ENCODE measurements around the gene PGM3.
A peak's percentile ranks its signal among the peaks of the same experiment; 100 is the strongest.
"Not testable (repeated sequence)": the region's sequence is repeated elsewhere in the genome, so short reads cannot be mapped to it uniquely, and the experiment has no call there.

PGM3 gene

GRCh38 chr6:83192871-83193746, at the start of gene PGM3, which contains the start of gene RWDD2A:
PGM3 (minus strand) TSS chr6:83193265; CDS start chr6:83191012, 2,253 bp downstream.
RWDD2A (plus strand) TSS chr6:83193357; CDS start chr6:83194452, 1,095 bp downstream.
- peak; percentile 87 for DNase-seq

- DNase-seq: peak; percentile 17
Observed at GRCh38 chr6:83231146-83231545, 38.1 kb upstream of the PGM3 start.

GRCh38 chr6:83226517-83226916, 33.5 kb upstream of the PGM3 start:
- no peak for DNase-seq

- DNase-seq: peak; percentile 40
Observed at GRCh38 chr6:83221889-83222479, 28.9 kb upstream of the PGM3 start.

GRCh38 chr6:83221276-83221675, 28.2 kb upstream of the PGM3 start:
- peak; percentile 87 for DNase-seq

GRCh38 chr6:83220121-83220520, 27.1 kb upstream of the PGM3 start:
- no peak for DNase-seq

- DNase-seq: no peak
Observed at GRCh38 chr6:83218646-83219045, 25.6 kb upstream of the PGM3 start.

GRCh38 chr6:83216806-83217205, 23.7 kb upstream of the PGM3 start:
- peak; percentile 46 for DNase-seq

GRCh38 chr6:83215131-83216047, 22.3 kb upstream of the PGM3 start:
- DNase-seq: peak; percentile 47

GRCh38 chr6:83202031-83202430, 9.0 kb upstream of the PGM3 start:
- no peak for DNase-seq

- DNase-seq: peak; percentile 90
Observed at GRCh38 chr6:83199863-83200225, 6.8 kb upstream of the PGM3 start.

GRCh38 chr6:83199173-83199862, 6.3 kb upstream of the PGM3 start:
- no peak for DNase-seq

- peak; percentile 17 for DNase-seq
Observed at GRCh38 chr6:83198486-83199172, 5.6 kb upstream of the PGM3 start.

- DNase-seq: no peak
Observed at GRCh38 chr6:83193747-83194566, 892 bp upstream of the PGM3 start.

GRCh38 chr6:83192456-83192855, 609 bp downstream of the PGM3 start:
- DNase-seq: no peak

- not testable (repeated sequence) for DNase-seq
Observed at GRCh38 chr6:83191974-83192373, 1.1 kb downstream of the PGM3 start.

GRCh38 chr6:83190626-83191025, 2.4 kb downstream of the PGM3 start:
- DNase-seq: no peak

- DNase-seq: no peak
Observed at GRCh38 chr6:83188501-83188900, 4.6 kb downstream of the PGM3 start.

- no peak for DNase-seq
Observed at GRCh38 chr6:83185096-83185495, 8.0 kb downstream of the PGM3 start.

GRCh38 chr6:83183082-83183828, 9.8 kb downstream of the PGM3 start:
- peak; percentile 97 for DNase-seq

All from NCI-H226 (cell line).